GM18519 (cell line): ENCODE measurements around the gene RFNG.

ENCODE experiments used
- ATAC-seq: cut with Tn5 transposase; IDR thresholded peaks from one replicate; pipeline ENCODE4 v1.9.1; 2021; ENCODE audit warnings: mild to moderate bottlenecking, moderate library complexity; ENCODE audit not compliant: unreplicated experiment, low FRiP score

RFNG gene

DNA sequence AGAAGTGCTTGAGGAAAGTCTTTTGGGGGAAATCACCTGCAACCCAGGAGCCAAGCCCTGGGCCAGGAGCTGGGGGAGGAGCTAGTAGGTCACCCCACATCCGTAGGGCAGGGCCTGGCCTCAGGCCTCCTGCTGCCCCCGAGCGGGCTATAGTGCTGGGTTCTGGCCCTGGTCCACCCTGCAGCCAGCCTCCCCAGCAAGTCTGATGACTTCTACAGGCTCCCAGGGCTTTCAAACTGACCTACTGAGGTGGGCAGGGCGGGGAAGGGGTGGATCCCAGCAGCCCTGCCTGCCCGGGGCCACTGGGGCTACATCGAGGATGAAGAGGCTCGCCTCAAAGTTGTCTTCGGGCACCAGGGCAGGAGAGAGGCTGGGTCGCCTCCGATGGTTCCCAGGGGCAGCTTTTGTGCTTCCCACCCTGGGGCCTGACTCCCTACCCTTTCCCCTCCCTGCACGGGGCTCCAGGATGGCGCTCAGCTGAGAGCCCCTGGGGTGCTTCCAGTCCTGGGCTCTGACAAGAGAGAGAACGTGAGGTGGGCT, 33.9 kb downstream of the RFNG start:
- ATAC-seq: no peak

GRCh38 chr17:82016875-82017459, 34.6 kb downstream of the RFNG start:
- no peak for ATAC-seq

GRCh38 chr17:82016061-82016874, 35.3 kb downstream of the RFNG start:
- ATAC-seq: no peak

DNA sequence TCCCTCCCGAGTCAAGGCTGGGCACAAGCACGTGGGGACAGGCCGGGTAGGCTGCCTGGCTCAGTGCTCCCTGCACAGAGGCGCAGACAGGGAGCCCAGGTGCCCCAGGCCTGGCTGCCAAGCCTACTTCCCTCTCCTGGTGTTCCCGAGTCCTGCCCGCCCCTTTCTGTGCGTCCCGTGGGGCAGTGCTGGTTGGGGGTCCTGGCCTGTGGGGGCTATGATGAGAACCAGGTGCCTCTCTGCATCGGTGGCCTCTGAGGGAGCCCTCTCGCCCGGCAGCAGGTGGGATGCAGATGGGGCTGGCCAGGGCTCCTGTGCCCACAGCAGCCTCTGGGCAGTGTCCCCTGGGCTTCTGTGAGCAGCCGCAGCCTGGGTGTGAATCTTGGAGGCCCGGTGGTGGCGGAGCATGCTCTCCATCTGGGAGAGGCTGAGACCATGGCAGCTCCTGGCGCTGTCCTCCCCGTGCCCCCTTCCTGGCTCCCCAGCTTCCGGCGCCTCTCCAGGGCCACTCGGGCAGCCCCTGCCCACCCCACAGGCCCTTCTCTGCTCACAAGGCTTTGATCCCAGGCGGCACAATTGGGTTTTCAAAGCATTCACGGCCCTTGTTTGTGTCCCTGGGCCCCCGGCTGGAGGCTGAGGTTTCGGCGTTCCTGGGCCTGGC, 36.2 kb downstream of the RFNG start:
- no peak for ATAC-seq

GRCh38 chr17:82014971-82015310, 36.7 kb downstream of the RFNG start:
- ATAC-seq: no peak

- ATAC-seq: no peak
Observed at GRCh38 chr17:82014432-82014831, 37.2 kb downstream of the RFNG start.

- no peak for ATAC-seq
Observed at GRCh38 chr17:82013772-82014321, 37.8 kb downstream of the RFNG start.

DNA sequence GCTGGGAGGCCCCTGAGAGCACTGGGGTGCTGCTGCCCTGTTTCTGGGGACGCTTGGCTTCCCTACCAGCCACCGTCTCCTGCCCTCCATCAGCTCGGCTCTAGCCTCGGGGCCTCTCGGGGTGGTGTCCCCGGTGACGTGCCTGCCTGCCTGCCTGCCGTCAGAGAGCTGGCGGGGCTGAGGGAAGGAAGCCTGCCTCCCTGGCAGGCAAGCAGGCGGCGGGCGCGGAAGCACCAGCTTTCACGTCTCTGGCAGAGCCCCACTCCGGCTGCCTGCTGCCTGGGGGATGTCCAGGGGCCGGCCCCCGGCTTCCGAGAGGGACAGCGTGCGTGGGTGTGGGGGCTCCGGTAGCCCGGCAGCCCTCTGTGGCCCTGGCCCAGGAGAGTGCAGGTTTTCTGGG, 38.3 kb downstream of the RFNG start:
- no peak for ATAC-seq

DNA sequence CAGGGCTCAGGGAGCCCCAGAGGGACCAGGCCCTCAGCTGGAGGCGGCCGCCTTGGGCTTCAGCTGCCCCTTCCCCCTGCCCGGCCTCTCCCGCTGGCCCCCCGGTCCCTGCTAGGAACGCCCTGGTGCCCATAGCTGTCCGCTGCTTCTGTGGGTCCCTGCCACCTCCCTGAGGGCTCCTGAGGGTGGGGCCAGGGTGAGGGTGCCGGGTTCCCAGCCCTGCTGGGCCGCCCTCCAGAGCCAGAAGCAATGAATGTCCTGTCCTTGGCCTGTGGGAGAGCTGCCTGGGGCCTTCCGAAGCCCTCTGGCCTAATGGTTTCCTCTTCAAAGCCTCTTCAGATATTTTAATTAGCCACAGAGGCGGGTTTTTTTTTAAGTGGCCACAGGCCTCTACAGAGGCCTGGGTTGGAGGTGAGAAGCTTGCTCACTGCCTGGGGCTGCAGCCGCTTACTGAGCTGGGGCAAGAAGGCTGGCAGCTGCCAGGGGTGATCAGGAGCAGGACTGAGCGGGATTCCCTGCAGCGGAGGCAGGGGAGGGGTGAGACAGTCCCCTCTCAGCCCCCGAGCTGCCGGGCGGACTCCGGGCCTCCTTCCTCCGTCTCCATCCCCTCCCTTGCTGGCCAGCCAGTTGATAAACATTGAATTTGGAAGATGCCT, 38.8 kb downstream of the RFNG start:
- ATAC-seq: no peak

- no peak for ATAC-seq
Observed at GRCh38 chr17:82012261-82012639, 39.4 kb downstream of the RFNG start.

- ATAC-seq: no peak
Observed at GRCh38 chr17:82011617-82012187, 39.9 kb downstream of the RFNG start.

DNA sequence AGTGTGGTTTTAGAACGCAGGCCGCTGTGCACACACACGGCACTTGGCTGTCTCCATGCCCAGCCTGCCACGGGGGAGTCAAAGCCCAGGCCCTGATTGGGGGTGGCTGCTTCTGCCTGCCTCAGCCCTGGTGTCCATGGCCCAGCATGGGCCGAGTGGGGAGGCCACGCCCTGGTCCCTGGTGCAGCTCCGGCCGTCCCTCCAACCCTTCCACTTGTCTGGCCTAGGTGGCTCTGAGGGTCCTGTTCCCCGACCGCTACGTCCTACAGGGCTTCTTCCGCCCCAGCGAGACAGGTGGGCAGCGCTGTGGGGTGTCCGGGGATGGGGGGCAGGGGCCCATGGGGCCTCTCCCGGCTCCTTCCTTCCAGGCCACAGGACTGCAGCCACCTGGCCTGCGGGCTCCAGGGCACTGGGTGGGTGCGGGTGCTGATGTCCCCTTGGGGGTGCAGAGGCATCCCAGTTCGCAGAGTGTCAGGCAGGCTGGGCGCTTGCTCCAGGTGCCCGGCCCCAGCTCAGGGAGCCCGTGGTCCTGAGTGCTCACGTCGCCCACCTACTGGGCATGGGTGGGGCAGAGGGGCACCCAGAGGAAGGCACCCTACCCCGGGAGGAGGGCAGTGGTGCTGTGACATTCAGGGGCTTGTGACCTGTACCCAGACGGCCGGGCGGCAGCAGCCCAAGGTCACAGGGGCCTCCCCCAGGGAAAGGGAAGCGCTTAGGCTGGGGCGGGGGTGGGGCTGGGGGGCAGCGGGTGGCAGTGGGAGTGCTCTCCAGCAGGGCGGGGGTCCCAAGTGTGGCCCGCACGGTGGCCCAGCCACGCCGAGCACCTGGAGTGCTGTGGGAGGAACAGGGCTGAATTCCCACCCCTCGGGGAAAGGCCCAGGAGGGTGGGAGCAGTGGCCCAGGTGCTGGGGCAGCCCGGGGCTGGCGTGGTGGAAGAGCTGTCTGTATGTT, 40.8 kb downstream of the RFNG start:
- ATAC-seq: no peak

DNA sequence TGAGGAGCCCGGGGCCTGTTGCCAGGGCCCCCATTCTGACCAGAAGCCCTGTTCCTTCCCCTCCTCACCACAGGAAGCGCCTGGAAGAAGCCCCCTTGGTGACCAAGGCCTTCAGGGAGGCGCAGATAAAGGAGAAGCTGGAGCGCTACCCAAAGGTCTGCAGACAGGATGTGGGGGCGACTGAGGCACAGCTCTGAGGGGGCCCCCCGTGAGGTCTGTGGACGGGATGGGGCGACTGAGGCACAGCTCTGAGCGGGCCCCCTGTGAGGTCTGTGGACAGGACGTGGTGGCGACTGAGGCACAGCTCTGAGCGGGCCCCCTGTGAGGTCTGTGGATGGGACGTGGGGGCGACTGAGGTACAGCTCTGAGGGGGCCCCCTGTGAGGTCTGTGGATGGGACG, 42.2 kb downstream of the RFNG start:
- ATAC-seq: no peak

DNA sequence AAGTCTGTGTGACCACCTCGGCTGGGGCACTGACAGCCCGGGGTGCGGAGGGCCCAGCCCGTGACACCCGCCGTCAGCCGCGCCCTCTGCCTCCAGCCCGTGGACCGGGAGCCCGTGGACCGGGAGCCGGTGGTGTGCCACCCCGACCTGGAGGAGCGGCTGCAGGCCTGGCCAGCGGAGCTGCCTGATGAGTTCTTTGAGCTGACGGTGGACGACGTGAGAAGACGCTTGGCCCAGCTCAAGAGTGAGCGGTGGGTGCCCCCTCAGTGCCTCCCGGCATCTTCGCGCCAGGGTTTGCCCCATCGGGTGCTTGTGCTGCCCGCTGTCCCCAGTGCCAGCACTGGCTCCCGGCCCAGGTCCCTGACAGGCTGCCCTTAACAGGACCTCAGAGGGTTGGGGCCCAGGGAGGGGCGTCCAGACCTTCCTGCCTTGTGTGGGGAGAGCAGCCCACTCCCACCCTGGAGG, 42.6 kb downstream of the RFNG start:
- no peak for ATAC-seq

- ATAC-seq: no peak
Observed at GRCh38 chr17:82008258-82008940, 43.2 kb downstream of the RFNG start.

GRCh38 chr17:82007495-82008257, 43.9 kb downstream of the RFNG start:
- ATAC-seq: no peak

GRCh38 chr17:82007228-82007494, 44.5 kb downstream of the RFNG start:
- ATAC-seq: no peak
